HG03378 (cell line): ENCODE results near the gene UTP11.

Source experiments
- ATAC-seq: cut with Tn5 transposase; IDR thresholded peaks from one replicate; pipeline ENCODE4 v1.9.1; 2021; ENCODE audit warnings: mild to moderate bottlenecking, moderate library complexity; ENCODE audit not compliant: unreplicated experiment

UTP11 gene

DNA sequence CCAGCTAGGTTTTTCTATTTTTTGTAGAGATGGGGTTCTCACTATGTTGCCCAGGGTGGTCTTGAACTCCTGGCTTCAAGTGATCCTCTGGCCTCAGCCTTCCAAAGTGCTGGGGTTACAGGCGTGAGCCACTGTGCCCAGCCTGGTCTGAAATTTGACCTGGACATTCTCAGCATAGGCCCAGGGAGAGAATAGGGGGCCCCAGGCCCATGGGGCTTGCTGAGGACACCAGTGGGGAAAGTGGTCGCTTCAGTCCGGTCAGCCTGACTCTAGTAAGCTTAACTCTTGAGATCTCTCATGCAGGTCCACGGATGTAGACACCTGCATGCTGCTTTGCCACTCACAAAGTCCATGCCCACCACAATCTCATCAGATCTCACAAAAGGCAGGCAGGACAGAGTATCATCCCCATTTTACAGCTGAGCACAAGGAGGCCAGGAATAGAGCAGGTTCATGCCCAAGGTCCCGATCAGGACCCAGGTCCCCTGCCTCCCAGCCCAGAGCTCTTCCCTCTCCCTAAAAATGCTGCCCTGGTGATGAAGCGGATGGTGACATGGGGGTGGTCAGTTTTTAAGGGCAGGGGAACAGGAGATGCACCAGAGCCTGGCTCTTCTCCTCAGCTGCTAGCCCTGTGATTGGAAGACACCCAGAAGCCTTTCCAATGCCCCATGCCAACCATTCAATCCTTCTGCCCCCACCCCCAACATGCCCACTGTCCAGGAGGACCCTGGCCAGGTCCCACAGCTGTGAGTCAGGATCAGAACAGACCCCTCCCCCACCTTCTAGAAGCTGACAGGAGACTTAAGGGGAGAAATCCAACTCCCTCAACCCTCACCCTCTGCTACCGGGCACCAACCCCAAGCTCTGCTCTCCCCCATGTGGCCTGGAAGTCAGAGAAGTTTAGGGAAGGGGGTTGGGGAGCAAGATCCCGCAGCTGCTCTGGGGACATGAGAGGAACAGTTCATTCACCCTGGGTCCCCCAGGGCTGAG is 9.0 kb upstream of the UTP11 start:
- ATAC-seq: no peak

DNA sequence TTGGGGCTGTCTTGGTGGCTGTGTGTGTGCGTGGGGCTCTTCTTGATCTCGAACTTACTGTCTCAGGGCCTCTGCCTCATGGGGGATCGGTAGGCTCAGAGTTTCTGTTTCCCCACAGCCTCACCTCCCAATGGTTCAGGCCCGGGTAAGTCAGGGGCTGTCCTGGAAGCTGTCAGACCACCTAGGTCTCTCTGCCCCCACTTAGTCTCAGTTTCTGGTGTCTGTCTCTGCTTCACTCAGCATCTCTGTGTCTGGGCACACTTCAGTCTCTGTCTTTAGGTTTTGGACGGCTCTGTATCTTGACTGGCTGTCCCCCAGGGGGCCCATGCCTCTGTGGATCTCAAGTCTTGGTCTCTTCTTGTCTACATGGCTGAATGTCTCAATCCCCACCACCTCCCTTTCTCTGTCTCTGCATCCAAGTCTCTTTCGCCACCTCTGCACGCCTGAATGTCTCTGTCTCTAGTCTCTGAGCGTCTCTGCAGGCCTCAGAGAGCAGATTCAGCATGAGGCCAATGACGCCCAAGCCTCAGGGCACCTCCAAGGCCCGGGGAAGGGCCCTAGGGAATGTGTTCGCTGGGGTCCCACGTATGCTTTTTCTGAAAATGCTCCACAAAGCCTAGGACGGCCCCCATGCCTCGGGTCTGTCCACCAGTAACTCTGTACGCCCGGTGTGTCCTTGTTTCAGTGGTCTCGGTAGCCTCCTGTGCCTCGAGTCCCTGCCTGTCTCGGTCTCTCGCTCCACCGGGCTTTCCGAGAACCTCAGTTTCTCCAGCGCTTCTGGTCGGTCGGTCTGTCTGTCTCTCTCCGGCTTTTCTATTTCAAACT is 8.0 kb upstream of the UTP11 start:
- ATAC-seq: no peak

DNA sequence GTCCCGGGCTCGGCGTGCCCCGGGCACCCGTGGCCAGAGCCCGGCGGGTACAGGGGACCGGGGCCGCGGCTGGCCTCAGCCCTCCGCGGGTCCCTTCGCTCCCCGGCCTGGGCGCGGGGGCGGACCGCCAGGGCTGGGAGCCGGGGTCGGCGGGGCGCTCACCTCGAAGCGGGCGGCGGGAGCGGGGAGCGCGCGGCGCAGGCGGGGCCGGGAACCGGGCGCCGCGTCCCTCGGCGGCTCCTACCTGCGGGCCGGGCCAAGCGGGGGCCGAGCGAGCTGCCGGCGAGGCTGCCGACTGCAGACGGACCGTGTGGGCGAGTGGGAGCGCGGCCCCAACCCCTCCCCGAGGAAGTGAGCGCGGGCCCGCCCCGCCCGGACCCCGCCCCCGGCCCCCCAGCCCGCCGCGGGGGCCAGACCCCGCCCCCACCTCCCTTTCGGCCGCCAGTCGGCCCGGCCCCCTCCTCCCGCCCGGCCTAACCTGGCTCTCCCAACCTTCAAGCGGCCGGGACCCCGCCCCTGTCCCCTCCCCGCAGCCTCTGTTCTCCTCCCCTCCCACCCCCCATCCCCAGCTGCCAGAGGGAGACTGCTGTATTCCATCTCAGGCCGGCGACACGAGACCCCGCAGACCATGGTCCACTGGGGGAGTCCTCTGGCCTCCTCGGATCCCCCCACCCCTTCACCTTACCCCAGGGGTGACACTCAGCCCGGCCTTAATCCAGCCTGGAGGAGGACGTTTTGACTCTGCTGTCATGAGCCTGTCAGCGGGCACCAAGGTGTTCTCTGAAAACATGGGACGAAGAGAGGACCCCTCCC is 7.1 kb upstream of the UTP11 start, which contains the start of gene FHL3:
FHL3 (minus strand) TSS at position 320 of the 813 bp plus-strand sequence. CDS start 6,102 bp downstream, outside the sequence.
- no peak for ATAC-seq

DNA sequence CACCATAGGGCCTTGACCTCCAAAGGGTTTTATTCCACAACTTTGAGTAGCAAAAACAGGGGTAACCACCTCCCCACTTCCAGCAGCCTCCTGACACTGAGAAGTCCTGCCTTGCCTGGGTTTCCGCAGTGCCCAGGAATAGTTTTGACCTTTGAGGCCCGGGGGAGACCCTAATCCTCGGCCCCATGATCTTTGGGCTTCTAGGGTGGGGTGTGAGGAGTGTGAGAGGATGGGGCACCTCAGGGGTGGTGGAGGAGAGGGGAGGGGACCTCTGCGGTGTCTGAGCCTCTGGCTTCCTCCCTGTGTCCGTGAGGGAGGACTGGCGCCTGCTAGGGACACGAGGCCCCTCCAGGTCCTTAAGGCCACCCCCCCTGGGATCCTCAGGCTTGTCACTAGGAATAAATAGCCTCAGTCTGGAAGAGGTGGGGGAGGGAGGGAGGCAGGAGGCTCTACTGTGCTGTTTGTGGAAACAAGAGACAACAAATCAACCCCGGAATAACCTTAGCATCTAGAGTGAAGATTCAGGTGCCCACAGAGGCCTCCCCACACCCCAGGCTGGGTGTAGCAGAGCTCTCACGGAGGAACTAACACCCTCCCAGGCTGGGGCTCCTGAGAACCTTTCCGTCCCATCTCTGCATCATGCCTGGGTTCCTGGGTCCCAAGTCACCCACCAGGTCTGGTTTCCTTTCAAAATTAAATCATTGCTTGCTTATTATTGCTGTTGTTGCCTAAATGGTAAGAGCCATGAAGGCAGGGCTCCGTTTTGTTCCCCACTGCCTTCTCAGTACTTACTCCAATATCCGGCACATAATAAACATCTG is 6.3 kb upstream of the UTP11 start:
- ATAC-seq: no peak

DNA sequence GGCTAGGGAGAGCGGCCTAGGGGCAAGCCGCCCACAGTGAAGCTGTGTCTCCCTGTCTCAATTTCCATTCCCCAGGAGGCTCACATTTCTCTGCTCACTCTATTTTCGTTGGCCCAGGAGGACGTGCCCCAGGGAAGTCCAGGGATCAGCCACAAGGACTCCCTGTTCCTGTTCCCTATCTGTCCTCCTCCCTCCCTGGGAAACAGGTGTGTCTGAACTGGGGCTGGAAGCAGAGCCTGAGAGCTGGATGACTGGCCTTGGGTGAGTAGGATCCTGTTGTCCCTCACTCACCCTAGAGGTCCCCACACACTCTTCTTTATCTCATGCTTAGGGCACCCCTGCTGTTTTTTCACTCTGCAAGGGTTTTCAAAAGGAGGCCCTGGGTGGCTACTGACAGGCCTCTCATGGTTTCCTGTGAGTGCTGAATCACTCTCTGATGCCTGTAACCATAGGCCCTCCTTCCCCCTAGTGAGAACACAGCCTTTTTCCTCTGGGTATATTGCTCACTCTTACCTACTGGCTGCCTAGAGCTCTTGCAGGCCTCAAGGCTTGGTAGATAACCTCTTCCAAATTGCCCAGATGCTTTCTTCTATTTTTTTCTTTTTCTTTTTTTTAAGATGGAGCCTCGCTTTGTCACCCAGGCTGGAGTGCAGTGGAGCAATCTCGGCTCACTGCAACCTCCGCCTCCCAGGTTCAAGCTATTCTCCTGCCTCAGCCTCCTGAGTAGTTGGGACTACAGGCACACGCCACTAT is 3.3 kb upstream of the UTP11 start:
- ATAC-seq: no peak

DNA sequence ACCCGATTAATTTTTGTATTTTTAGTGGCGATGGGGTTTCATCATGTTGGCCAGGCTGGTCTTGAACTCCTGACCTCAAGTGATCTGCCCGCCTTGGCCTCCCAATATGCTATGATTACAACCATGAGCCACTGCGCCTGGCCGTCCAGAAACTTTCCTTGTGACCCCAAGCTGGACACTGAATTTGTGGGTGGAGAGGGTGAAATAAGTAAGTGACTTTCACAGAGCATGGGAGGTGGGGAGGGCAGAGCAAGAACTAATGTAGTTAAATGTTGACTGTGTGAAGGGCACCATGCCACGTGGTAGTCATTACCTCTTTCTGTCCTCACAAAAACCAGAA is 2.7 kb upstream of the UTP11 start:
- ATAC-seq: no peak

DNA sequence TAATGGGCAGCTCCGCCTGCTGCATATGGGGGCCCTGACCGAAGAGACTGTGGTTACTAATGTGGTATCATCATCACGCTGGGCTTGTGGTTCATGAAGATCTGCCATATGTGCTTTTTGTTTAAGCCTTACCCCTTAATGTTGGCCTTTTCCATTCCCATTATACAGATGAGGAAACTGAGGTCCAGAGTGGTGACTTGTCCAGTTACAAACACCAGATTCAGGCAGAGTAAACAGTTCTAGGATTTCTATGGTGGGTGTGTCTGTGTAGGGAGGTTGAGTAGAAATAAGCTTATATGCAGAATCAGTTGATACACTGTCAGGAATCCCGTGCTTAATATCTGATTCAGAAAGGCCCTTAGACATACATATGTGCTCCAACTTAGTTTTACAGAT is 691 bp downstream of the UTP11 start:
- no peak for ATAC-seq

DNA sequence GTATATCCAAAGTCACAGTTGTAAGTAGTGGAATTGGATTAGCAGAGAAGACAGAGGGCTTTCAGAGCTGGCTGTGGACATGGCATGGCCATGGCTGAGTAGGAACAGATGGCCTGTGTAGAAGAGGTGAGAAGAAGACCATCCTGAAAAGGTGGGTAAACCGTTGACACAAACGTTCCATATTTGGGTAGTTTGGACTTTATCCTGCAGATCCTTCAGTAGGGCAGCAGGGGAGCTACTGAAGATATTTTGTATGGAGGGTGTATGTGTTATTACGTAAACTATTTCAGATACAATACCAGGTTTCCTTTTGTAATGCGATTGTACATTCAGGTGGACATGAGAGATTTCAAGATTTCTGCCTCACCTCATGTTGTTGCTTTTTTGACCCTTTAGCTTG is 1.6 kb downstream of the UTP11 start:
- ATAC-seq: no peak

DNA sequence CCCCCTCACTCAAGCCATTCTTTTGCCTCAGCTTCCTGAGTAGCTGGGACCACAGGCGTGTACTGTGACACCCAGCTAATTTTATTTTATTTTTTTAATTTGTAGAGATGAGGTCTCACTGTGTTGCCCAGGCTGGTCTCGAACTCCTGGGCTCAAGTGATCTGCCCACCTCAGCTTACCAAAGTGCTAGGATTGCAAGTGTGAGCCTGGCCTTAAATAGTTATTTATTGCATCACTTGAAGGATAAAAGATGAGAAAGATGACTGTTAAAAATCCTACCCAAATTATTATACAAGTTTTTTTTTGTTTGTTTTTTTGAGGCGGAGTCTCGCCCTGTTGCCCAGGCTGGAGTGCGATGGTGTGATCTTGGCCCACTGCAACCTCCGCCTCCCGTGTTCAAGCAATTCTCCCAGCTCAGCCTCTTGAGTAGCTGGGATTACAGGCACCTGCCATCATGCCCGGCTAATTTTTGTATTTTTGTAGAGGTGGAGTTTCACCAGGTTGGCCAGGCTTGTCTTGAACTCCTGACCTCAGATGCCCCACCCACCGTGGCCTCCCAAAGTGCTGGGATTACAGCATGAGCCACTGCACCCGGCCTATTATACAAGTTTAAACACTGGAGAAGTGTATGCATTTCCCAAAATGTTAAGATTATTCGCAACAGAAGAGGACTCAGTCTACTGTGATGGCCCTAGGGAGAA is 2.3 kb downstream of the UTP11 start:
- no peak for ATAC-seq

DNA sequence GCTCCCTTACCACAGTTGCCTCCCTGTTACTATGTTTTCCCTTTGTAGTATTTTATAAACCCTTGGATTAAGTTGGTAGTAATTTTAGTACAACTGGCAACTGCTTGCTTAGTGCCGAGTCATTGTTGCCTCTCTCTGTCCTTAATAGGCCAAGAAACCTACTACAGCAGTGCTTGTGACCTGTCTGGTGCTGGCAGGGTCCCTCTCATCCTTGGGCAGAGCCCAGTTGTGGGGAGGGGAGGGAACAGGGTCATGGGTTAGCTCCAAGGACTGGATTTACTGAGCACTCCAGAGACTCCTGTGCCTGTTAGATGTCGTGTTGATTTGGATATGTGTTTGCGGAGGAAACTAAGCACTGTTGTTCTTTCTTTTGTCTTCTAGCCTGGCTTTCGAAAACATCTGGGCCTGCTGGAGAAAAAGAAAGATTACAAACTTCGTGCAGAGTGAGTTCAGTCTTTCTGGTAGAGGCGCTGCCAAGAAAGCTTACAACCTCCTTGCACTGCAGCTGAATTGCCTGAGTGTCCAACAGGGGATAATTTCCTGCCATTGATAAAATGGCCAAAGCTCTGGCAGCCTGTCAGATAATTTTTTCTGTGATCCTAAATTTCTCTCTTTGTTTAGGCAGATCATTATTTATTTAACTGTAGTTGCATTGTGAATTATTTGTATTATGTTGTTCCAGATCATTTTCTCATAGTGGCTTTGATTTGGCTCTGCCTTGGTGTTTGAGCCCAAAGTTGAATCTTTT is 3.6 kb downstream of the UTP11 start:
- no peak for ATAC-seq

DNA sequence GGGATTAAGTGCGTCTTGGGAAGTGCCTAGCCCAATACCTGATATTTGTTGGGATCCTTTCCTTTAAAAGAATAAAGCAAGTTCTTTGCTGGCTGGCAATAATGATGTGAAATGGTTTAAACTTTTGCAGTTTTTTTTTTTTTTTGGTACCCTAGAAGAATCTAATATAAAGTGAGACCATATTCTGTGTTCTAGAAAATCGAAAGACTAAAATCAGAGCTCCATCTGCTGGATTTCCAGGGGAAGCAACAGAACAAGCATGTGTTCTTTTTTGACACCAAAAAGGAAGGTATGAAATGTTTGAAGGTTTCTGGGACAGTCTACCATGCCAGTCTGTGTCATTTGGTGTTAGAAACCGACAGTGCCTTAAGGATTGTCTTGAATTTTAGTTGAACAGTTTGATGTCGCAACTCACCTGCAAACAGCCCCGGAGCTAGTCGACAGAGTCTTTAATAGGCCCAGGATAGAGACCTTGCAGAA is 6.4 kb downstream of the UTP11 start:
- no peak for ATAC-seq

DNA sequence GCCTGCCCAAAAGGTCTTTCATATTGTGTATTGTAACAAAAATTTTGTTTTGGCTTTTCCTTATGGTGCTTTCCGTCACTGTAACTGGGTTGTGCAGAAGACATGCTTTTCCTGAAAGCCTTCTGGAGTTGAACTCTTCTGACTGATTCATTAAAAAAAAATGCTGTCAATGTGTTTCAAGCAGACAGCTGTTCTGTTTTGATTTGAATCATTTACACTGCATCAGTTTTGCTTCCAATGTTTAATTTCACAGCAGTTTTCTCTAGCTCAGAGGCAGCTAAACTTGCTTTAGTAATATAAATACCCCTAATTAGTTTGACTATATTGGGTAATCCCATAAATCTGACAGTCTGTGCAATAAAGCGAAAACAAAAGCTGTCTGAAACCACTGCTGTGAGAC is 7.9 kb downstream of the UTP11 start:
- no peak for ATAC-seq

DNA sequence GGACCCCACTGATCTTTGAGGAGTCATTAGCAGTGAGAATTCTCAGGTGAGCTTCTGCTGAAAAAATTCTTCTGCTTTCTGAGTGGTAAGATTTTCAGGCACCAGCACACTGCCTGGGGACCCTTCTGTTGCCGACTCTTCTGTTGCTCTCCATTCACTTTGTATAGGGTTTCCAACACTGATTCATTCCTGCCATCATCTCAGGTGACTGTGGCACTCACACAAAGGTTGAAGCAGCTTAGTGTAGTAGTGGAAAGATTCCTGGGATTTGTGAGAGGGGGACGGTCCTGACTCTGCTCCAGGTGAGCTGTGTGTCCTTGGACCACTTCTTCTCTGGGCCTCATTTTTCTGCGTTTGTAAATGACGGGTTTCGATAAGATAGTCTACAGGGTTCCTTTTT is 9.4 kb downstream of the UTP11 start:
- ATAC-seq: no peak

DNA sequence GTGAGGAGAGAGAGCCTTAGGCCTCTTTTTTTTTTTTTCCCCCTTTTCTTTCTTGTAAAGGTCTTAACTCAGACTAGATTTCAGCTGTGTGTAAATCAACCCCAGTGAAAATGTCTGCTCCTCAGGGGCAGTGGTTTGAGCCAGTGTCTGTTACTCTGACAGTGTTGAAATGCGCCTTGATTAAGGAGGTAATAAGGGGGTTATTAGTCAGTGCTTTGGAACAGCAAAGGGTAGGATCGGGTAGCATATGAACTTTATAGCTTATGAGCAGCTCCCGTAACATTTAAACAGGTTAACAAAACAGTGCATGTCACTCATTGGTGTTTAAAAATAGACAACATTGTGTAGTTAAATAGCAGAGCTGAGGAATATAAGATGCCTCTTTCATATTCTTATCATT is 10.3 kb downstream of the UTP11 start:
- ATAC-seq: no peak

DNA sequence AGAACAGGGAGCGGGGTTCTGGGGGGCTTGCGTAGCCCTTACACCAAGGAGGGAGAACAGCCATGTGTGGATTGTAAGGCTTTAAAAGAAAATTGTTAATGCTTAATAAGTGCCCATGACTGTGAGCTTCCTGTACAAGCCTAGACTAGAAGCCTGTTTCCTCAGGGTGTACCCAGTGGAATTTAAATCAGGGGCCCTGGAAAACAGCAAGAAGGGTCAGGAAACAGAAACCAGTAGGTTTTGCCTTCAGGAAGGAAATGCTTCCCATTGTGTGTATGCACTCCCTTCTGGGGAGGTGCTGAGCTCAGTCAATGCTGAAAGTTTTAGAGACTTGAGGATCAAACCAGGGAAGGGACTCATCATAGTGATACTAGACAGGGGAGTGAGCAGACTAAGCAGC is 12.7 kb downstream of the UTP11 start:
- ATAC-seq: no peak

DNA sequence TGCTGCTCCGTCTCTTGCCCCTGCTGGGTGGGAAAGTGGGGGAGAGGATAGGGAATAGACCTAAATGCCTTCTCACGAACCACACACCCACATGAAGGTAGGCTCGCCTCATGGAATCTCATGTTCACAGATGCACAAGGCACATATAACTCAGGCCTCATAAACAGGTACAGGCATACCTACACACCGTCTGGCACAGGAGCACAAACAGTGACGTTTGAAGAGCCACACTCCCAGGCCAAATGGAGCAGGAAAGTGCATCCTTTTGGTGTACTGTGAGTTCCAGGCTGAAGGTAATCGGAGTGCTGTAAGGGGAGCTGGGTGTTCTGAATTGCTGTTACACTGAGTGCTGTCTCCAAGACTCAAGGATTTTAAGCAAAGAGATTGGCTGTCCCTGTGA is 13.1 kb downstream of the UTP11 start:
- no peak for ATAC-seq

DNA sequence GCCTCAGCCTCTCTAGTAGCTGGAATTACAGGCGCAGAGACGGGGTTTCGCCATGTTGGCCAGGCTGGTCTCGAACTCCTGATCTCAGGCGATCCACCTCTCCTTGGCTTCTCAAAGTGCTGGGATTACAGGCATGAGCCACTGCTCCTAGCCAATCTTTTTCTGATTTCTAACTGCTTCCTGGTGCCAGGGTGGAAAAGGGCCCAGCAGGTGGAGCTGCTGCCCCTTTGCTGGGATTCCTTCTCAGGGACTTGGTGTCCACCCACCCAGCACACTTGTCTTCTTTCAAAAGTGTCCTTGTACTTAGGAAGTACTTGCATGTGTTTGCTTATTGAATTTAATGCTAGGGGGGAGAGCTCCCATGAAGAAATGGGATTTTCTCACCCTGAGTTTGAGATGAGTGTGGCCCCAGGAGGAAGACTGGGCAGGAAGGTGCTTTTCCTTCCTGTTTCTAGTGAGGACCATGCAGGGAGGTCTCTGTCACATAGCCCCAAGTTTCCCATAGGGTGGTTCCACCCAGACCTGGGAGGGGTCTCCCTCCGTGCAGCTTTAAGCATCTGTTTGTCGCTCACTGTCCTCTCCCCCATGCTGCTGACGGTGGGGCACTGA is 14.2 kb downstream of the UTP11 start:
- ATAC-seq: no peak
